Measurements from ENCODE around the gene BRIP1.
"Not testable (repeated sequence)": the region's sequence is repeated elsewhere in the genome, so short reads cannot be mapped to it uniquely, and the experiment has no call there.

The BRIP1 gene

DNA sequence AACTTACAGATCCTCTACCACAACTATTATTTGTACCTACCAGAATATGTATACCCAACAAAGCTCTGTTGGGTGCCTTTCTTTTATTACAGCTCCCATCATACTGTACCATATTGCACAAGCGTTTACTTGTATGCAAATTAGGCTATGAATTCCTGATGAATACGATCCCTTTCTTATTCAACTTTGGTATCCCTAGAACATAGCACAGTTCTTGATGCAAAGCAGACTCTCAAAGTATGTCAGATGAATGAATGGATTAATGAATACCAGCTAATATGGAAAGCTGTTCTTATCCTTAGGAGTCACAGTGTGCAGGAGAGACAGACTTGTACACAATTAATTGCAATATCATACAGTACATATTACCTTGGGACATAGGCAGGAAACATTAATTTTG lies 192.6 kb downstream of the BRIP1 start:
- in situ Hi-C loops (cut with HindIII; ENCODE audit: low sequenced_read_pairs), result loop anchor here (5.0 kb wide), 1 partner anchor 83 kb away; no protein-coding TSS in a partner anchor

DNA sequence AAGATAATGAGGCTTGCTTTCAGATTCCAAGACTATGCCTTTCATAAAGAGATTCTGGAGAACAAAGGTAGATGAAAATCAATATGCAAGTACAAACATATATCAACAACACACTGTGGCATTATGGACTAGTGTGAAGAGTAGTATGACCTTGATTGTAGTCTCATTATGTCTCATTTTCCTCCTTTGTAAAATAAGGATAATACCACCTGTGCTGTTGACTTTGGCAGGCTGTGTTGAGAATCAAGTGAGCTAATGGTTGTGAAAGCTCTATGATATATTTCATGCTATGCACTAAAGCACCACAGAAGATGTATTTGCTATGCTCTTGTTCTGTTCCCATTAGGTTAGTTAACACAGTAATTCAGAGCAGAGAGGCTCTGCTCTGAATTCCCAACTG lies 193.8 kb downstream of the BRIP1 start:
- in situ Hi-C loops (cut with HindIII; ENCODE audit: low sequenced_read_pairs), result no loop called here

DNA sequence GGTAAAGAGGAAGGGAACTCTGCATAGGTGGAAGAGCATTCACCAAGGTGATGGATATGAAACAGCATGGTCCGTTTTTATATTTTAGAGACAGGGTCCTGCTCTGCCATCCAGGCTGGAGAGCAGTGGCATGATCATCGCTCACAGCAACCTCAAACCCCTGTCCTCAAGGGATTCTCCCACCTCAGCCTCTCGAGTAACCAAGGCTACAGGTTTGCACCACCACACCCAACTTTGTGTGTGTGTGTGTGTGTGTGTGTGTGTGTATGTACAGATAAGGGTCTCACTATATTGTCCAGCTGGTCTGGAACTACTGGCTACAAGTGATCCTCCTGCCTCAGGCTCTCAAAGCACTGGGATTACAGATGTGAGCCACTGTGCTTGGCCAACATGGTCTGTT lies 194.8 kb downstream of the BRIP1 start:
- in situ Hi-C loops (cut with HindIII; ENCODE audit: low sequenced_read_pairs), result no loop called here

DNA sequence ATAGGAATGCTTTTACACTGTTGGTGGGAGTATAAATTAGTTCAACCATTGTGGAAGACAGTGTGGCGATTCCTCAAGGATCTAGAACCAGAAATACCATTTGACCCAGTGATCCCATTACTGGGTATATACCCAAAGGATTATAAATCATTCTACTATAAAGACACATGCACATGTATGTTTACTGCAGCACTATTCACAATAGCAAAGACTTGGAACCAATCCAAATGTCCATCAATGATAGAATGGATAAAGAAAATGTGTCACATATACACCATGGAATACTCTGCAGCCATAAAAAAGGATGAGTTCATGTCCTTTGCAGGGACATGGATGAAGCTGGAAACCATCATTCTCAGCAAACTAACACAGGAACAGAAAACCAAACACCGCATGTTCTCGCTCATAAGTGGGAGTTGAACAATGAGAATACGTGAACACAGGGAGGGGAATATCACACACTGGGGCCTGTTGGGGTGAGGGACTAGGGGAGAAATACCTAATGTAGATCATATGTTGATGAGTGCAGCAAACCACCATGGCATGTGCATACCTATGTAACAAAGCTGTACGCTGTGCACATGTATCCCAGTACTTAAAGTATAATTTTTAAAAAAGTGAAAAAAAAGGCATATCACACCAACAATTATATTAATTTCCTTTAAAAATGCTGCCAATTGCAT lies 196.8 kb downstream of the BRIP1 start:
- in situ Hi-C loops (cut with HindIII; ENCODE audit: low sequenced_read_pairs), result not testable (repeated sequence)

DNA sequence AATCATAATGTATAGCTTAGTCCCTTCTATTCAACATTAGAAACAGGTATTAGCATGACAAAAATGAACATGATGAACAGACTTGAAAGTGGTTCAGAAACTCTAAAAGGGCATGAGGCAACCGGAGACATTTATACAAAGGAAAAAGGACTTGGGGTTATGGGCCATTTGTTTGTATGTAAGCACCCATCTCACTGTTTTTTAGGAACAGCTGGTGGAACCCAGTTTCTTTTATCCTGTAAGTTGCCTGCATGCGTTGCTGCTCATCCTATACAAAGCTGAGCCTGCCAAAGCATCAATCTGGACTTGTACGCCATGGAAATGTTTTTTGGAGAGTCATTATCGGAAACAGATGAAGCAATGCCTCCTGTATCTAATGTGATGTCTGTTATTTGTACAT lies 200.0 kb downstream of the BRIP1 start:
- in situ Hi-C loops (cut with HindIII; ENCODE audit: low sequenced_read_pairs), result no loop called here

DNA sequence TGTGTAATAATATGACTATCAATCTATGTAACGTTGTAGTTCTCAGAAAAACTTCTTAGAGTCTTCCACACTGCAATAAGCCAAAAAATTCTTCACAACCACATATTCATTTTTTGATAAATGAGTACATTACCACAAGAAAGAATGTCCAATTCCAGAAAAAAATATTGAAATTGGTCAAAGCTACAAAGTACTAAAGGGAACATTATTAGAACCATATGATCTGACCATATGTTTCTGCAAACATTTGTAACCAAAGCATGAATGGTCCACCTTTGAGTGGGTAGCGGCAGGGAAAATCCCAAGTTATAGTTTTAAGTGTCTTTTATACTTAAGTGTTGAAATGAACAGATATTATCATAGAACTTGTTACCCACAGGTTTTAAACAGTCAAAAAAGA lies 200.6 kb downstream of the BRIP1 start:
- in situ Hi-C loops (cut with HindIII; ENCODE audit: low sequenced_read_pairs), result no loop called here

DNA sequence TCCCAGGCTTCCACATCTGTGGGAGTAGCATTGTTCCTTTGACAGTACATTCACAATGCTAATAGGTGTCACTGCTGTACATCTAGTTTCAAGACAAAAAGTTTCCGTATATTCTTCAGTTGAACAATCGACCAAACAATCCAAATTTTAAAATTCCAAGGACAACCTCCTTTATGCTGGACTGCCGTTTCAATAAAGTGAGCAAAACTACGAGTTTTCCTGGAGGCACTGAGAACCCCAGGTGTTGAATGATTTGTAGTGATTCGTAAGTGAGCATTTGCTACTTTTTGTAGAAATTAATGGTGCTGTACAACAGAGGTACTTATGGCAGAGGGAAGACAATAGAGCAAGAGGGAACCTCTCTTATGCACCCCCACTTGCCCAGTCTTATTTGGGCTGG lies 201.1 kb downstream of the BRIP1 start:
- in situ Hi-C loops (cut with HindIII; ENCODE audit: low sequenced_read_pairs), result no loop called here

DNA sequence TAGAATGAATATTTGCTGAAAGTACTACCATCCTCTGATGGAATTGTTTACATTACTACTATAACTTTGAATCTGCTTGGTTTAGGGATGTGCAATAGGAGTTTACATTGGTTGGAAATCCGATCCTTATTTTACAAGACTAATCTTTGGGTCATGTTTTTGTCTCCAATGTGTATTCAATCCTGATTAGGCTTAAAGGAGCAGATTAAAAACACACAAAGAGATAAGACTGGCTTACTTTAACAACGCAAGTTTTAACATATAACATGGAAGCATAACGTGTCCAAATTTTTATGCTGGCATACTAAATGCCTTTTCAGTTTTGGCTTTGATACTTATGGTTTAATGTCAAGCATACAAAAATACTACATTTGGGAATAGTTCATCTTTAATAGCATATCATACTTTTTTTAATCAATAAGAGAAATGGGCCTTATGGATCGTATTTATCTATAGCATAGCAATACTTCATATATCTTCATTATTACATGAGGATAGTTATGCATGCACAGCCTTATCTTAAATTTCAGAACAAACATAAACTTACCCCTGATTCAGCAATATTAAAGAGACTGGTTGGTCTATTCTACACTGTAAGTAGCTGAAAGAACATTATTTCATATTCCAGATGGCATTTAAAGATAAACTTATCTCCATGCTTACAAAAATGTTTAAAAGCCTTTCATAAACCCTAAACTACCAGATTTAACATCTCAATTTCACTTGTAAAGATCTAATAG lies 202.4 kb downstream of the BRIP1 start:
- in situ Hi-C loops (cut with HindIII; ENCODE audit: low sequenced_read_pairs), result no loop called here

DNA sequence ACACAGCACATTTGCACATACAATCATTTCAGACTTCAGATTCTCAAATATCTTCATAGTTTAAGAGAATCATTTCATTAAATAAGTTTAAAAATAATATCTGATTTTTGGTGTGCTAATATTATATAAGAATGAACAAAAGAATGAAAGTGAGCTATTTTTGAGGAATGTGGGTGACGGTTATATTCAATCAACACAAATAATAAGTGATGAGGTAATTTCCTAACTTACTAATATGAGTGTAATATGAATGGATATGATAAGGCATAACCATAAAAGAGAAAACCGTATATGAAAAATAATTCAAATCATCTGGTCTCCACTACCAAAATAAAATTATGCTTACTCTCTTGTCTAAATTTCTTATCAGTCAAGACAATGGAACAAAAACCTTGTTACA lies 203.9 kb downstream of the BRIP1 start:
- in situ Hi-C loops (cut with HindIII; ENCODE audit: low sequenced_read_pairs), result no loop called here

DNA sequence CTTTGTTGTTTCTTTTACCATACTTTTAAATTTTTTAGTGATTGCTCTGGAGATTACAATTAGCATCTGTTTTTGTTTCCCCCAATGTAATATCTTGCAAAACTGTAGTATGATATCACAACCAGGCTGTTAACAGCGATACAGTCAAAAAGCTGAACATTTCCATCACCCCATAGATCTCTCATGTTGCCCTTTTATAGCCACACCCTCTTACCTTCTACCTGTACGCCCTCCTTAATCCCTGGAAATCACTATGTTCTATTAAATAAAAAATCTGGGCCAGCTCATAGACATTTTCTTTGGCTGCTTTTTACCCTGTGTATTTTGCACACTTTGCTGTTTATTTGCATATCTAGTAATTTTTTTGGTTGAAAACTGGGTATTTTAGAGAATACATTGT lies 205.1 kb downstream of the BRIP1 start:
- in situ Hi-C loops (cut with HindIII; ENCODE audit: low sequenced_read_pairs), result no loop called here

DNA sequence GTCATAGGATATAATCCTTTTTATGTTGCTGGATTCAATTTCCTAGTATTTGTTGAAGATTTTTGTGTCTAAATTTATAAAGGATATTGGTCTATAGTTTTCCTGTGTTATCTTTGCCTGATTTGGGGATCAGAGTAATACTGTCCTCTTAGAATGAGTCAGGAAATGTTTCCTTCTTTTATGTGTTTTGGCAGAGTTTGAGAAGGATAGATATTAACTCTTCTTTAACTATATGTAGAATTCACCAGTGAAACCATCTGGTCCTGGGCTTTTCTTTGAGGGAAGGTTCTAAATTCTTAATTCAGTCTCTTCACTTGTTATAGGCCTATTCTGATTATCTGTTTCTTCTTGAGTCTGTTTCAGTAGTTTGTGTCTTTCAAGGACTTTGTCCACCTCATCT lies 206.0 kb downstream of the BRIP1 start:
- in situ Hi-C loops (cut with HindIII; ENCODE audit: low sequenced_read_pairs), result no loop called here

DNA sequence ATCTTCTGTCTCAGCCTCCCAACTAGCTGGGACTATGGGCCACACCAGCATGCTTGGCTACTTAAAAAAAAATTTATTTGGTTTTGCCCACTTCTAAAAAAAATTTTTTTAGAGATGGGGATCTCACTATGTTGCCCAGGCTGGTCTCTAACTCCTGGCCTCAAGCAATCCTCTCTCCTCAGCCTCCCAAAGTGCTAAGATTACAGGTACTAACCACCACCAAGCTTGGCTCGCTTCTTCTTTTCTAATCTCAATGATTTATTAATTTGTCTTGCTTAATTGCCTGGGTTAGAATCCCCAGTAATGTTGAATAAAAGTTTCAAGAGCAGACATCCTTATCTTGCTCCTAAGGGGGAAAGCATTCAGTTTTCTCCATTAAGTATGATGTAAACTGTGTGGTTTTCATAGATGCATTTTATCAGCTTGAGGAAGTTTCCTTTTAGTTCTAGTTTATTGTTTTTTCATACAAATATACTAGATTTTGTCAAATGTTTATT lies 206.6 kb downstream of the BRIP1 start:
- in situ Hi-C loops (cut with HindIII; ENCODE audit: low sequenced_read_pairs), result no loop called here

DNA sequence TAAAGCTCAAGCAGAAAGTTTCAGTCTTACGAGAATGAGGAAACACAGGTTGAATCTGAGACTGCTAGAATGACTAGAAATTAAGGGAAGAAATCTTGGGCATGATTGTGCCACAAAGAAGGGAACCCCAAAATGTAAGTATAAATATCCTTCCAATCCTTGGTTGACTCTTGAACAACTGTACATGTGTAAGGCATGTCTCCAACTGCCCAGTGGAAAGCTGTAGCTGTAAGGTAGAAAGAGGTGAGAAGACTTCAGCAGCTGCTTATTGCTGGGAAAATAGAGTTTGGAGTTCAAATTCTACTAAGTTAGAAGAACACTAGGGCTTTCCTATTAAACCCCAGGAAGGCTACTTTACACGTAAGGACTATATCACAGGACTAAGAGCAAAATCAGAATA lies 212.6 kb downstream of the BRIP1 start:
- in situ Hi-C loops (cut with HindIII; ENCODE audit: low sequenced_read_pairs), result no loop called here

DNA sequence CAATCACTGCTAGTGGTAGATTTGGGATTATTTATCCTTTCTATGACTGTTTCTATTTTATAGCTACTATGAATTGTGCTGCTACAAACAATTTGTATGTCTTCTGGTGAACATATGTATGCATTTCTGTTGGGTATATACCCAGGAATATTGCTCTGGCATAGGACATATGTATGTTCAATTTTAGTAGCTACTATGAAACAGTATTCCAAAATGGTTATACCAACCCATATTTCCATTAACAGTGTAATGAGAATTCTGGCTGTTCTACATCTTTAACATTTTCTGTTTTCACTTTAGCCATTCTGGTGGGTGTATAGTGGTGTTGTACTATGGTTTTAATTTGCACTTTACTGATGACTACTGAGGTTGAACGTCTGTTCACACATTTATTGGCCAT lies 214.7 kb downstream of the BRIP1 start:
- in situ Hi-C loops (cut with HindIII; ENCODE audit: low sequenced_read_pairs), result no loop called here

DNA sequence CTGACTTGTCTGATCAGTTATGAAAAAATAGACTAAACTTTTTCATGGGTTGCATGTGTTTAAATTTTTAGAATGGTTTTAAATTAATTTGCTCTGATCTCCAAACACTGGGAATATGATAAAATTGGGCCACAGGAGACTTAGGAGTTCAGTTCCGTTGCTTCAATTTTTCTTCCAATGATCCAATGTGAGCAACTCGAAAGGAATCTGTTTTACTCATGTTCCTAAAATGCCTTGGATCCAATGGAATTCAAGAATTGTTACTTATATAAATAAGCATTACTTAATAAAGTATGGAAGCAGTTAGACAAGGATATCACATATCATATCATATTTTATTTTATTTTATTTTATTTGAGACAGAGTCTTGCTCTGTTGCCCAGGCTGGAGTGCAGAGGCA lies 216.3 kb downstream of the BRIP1 start:
- in situ Hi-C loops (cut with HindIII; ENCODE audit: low sequenced_read_pairs), result no loop called here

DNA sequence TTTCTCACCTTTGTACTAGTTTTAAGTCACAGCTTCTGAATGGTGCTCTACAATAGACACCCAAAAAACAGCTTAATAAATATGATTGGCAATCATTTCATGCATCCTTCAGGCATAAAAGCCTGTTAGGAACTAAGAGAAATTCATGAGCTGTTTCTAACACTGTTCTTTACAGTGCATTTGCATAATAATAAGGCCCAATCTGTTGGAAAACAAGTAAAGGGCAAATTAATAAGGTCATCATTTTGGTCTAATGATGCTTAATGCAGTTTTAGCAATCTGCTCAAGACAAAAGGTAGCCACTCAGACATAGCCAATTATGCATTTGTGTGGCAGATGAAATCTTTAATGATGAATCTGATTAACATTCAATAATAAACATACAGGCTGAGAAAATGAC lies 216.8 kb downstream of the BRIP1 start:
- in situ Hi-C loops (cut with HindIII; ENCODE audit: low sequenced_read_pairs), result no loop called here

DNA sequence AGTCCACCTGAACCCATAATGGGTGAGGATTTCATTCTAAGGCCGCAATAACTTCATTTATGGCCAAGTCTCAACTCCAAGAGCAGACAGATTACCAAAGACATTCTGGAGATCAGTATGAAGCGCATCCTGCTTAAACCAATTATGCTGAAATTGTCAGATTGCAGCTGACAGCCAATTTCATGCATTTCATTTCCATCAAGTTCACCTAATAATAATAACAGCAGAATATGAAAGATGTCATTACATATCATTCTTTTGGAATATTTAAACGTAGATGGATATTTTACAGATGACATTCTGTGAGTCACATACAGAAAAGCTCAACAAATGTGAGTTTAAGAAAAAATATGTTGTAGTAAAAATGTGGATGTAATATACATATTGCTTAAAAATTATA lies 217.4 kb downstream of the BRIP1 start:
- in situ Hi-C loops (cut with HindIII; ENCODE audit: low sequenced_read_pairs), result no loop called here

DNA sequence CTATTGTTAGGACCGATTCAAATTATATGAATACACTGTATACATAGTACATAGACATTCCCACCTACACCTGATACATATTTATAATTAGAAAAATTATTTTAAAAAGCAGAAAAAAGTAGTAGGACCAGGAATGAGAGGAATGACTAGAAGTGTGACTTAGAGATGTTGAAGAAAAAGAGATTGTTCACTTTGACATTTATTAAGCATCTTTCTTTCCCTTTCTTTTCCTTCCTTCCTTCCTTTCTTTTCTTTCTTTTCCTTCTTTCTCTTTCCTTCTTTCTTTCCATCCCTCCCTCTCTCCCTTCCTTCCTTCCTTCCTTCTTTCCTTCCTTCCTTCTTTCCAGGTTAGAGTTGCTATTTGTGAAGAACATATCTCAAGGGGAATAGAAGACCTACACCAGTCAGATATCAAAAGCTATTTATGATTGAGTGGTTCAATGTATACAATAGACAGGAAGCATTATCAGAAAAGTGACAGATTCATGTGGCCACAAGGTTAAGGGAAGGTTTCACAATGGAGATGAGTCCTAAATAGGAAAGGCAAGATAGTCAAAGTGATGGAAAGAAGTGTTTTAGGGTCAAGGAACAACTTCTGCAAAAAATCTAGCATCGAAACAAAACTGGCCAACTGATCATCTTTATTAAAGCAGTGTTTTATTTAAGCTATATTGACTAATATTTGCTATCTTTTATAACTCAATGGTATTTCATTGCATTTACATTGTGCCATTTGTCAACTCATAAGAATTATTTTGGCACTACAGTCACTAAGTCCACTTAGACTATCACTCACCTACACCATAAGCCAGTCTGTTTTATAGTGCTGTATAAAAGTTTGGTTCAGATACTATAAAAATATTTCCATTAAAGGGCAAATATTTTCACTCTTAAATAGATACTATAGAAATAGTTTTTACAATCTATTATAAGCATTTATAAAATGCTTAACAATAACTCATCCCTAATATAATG lies 218.2 kb downstream of the BRIP1 start:
- in situ Hi-C loops (cut with HindIII; ENCODE audit: low sequenced_read_pairs), result no loop called here

DNA sequence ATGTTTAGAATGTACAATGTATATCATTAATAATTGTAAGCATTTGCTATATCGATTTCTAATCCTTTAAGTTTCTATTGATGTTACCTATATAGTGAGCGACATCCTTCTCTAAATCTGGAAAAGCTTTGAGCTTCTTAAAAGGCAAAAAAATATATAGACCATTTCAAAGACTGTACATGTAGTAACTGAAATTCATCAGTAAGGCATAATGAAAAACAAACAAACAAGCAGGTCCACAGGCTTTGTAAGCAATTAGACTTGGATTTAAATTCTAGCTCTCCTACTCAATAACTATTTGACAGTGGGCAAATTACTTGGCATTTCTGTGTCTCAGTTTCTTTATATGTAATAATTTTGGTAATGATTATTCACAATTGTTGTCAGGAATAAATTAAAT lies 220.6 kb downstream of the BRIP1 start:
- in situ Hi-C loops (cut with HindIII; ENCODE audit: low sequenced_read_pairs), result no loop called here

DNA sequence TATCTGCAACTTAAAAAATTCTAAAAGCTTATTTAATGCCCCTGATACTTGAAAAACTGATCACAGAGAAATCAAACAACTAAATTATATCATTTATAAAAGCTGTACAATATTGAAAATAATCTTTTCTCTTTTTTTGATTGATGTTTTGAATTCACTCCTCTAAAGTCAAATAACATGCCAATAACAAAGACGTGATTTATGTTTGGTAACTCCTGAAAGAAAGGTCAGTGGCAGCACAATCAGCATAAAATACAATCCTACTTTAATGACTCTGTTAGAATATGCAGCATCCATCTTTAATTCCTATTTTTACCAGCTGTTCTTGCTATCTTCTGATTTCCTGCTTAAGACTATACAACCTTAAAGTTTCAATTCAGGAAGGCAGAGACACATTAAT lies 221.6 kb downstream of the BRIP1 start:
- in situ Hi-C loops (cut with HindIII; ENCODE audit: low sequenced_read_pairs), result no loop called here

DNA sequence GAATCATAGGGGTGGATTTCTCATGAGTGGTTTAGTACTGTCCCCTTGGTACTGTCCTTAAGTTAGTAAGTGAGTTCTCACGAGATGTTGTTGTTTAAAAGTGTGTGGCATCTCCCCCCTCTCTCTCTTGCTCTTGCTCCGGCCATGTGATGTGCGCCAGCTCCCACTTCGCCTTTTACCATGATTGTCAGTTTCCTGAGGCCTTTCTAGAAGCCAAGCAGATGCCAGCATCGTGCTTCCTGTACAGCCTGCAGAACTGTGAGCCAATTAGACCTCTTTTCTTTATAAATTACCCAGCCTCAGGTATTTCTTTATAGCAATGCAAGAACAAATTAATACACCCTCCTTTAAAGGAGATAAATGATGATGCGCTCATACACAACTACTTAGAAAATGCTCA lies 222.2 kb downstream of the BRIP1 start:
- in situ Hi-C loops (cut with HindIII; ENCODE audit: low sequenced_read_pairs), result no loop called here
